ENCODE measurements around the gene C19orf81. TPM values are rescaled to one million over a fixed set of nuclear protein-coding genes. Genes with fewer than 3 reads are reported as not detected.

Gene C19orf81
- total and polyA plus RNA-seq, 2 of the 8 experiments (the other 6 are each of a cell fraction or from before 2014, with no cell fraction given) = 11.7 to 13.0 TPM

DNA sequence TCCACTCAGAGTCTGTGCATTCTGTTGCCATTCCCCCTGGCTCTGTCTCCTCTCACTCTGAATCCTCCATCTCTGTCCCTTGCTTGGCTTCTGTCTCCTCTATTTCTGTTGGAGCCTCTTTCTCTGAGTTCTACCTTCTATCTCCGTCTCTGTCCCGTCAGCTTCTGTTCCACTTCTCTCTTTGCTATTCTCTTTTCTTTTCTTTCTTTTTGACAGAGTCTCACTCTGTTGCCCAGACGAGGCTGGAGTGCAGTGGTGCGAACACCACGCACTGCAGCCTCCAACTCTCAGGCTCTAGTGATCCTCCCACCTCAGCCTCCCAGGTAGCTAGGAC, 47.2 kb upstream of the C19orf81 start:
- Histone ChIP-seq H3K79me1 (ENCODE audit: low read depth, low read length) (no peaks in the 10 kb centered on the region), H3K4me2 (ENCODE audit: insufficient read depth in 1 of 2, low read depth in 2 of 2, low read length in 2 of 2) (no peak overlapping the region), H4K8ac (ENCODE audit: extremely low read depth, insufficient read depth, low read length) (no peak overlapping the region), H3K4me3 (ENCODE audit: extremely low read depth in 1 of 4, insufficient read depth in 2 of 4, low read depth in 3 of 4, low read length in 4 of 4) (no peak overlapping the region), H2BK12ac (ENCODE audit: low read depth, low read length) (no peak overlapping the region), H2BK20ac (ENCODE audit: low read length) (no peak overlapping the region), H4K5ac (ENCODE audit: insufficient read length, low read depth, low read length) (no peak overlapping the region), H3K4me1 (replicated peaks in 1 of 4; ENCODE audit: control insufficient read depth in 3 of 4, insufficient read depth in 4 of 4, low read length in 3 of 4) (peaks cover 0 to 2% (median 0%) of the 10 kb centered on the region in 4 experiments; a peak in 1 of 7 replicates), H2BK15ac (ENCODE audit: low read length) (no peak overlapping the region), H3K27me3 (replicated peaks in 1 of 4; ENCODE audit: control insufficient read depth in 3 of 4, extremely low read depth in 1 of 4, insufficient read depth in 3 of 4, low read length in 3 of 4) (peaks cover 0 to 21% (median 18%) of the 10 kb centered on the region in 4 experiments; a peak in 6 of 7 replicates), H4K20me1 (replicated peaks in 1 of 2; ENCODE audit: control insufficient read depth in 1 of 2, insufficient read depth in 2 of 2, low read length in 2 of 2) (no peaks in the 10 kb centered on the region), H2AFZ (ENCODE audit: low read length) (no peak overlapping the region), H3K23ac (ENCODE audit: insufficient read length) (no peak overlapping the region), H3K18ac (ENCODE audit: extremely low read depth, low read length) (no peak overlapping the region), H3K79me2 (ENCODE audit: control insufficient read depth in 1 of 2, insufficient read depth in 2 of 2, low read length in 2 of 2) (no peaks in the 10 kb centered on the region), H3K56ac (replicated peaks; ENCODE audit: insufficient read length, low read depth, low read length) (no peak overlapping the region), H2BK5ac (ENCODE audit: low read depth, low read length) (no peak overlapping the region), H3K9ac (replicated peaks in 1 of 4; ENCODE audit: extremely low read depth in 1 of 4, low read depth in 3 of 4, low read length in 3 of 4) (no peak overlapping the region), H3K9me3 (ENCODE audit: insufficient read depth in 2 of 2, low read depth in 1 of 2, low read length in 1 of 2) (peaks cover 0 to 5% of the 10 kb centered on the region in 2 experiments; a peak in 2 of 4 replicates), H2AK5ac (ENCODE audit: low read depth, low read length) (no peak overlapping the region), H2BK120ac (replicated peaks; ENCODE audit: low read depth, low read length) (no peak overlapping the region), H3K27ac (ENCODE audit: low read depth, low read length) (no peak overlapping the region), H3K4ac (replicated peaks; ENCODE audit: insufficient read length, low read depth, low read length) (no peak overlapping the region), H3K36me3 (ENCODE audit: control insufficient read depth in 2 of 4, insufficient read depth in 4 of 4, low read length in 3 of 4) (no peaks in the 10 kb centered on the region), H3K14ac (ENCODE audit: insufficient read length) (no peak overlapping the region), H3K23me2 (ENCODE audit: low read depth, low read length) (no peaks in the 10 kb centered on the region), H4K91ac (replicated peaks; ENCODE audit: insufficient read length, low read length) (no peak overlapping the region)
- ChIA-PET CTCF (ENCODE audit: partially characterized antibody) (interaction anchor here (0.8 to 2.2 kb wide), 4 partner anchors 19 to 123 kb away, joined by 3 to 6 read pairs (median 4); no protein-coding TSS in a partner anchor), POLR2A (ENCODE audit: partially characterized antibody) (interaction anchor here (1.2 kb wide), 1 partner anchor 199 kb away, joined by 3 read pairs; no protein-coding TSS in a partner anchor)
- DNase-seq (ENCODE audit: low read depth in 1 of 2, low spot score in 2 of 2) (no peak), FAIRE-seq (no peak)
- WGBS, 2 experiments (ENCODE audit: extremely low coverage in 1 of 2, insufficient coverage in 1 of 2, insufficient read length in 1 of 2, insufficient replicate concordance in 2 of 2, low coverage in 1 of 2, low lambda C conversion rate in 2 of 2, missing lambda C conversion rate in 1 of 2) = 88% methylated on average over 5 of the region's 5 CpGs; no CpG with 5 or more reads in 1 of the 2 experiments
- TF ChIP-seq E2F6 (IDR thresholded peaks at IDR 0.05) = no peak
